Activated gamma-delta T cell (primary cell): Measurements from ENCODE around the gene HMGXB3.
"Not testable (repeated sequence)": the region's sequence is repeated elsewhere in the genome, so short reads cannot be mapped to it uniquely, and the experiment has no call there.

Experiments
- DNase-seq: peaks from one replicate; lab custom pipeline; 2025; lab: John Stamatoyannopoulos, UW

The HMGXB3 gene

GRCh38 chr5:150021491-150022157 is 21.1 kb downstream of the HMGXB3 start:
- DNase-seq = no peak

GRCh38 chr5:150022158-150022531 is 21.6 kb downstream of the HMGXB3 start:
- DNase-seq = no peak

GRCh38 chr5:150022681-150023080 is 22.1 kb downstream of the HMGXB3 start:
- DNase-seq = no peak

- DNase-seq = no peak
Measured at GRCh38 chr5:150023136-150023535, 22.6 kb downstream of the HMGXB3 start.

GRCh38 chr5:150024346-150024984 is 23.9 kb downstream of the HMGXB3 start:
- no peak for DNase-seq

- no peak for DNase-seq
Measured at GRCh38 chr5:150026682-150027172, 26.2 kb downstream of the HMGXB3 start.

- not testable (repeated sequence) for DNase-seq
Measured at GRCh38 chr5:150028047-150028446, 27.5 kb downstream of the HMGXB3 start.

- DNase-seq = no peak
Measured at GRCh38 chr5:150033334-150033733, 32.8 kb downstream of the HMGXB3 start.

GRCh38 chr5:150034662-150035061 is 34.1 kb downstream of the HMGXB3 start:
- DNase-seq = no peak

- DNase-seq = no peak
Measured at GRCh38 chr5:150035139-150035895, 34.8 kb downstream of the HMGXB3 start.

GRCh38 chr5:150036513-150036912 is 36.0 kb downstream of the HMGXB3 start:
- DNase-seq = no peak

- DNase-seq = no peak
Measured at GRCh38 chr5:150038547-150038946, 38.0 kb downstream of the HMGXB3 start.

- no peak for DNase-seq
Measured at GRCh38 chr5:150042459-150042858, 41.9 kb downstream of the HMGXB3 start.

- no peak for DNase-seq
Measured at GRCh38 chr5:150043657-150044328, 43.3 kb downstream of the HMGXB3 start.

GRCh38 chr5:150044329-150044681 is 43.8 kb downstream of the HMGXB3 start:
- no peak for DNase-seq

- DNase-seq = no peak
Measured at GRCh38 chr5:150044712-150045111, 44.2 kb downstream of the HMGXB3 start.

- no peak for DNase-seq
Measured at GRCh38 chr5:150045549-150045948, 45.0 kb downstream of the HMGXB3 start.

GRCh38 chr5:150046031-150046430 is 45.5 kb downstream of the HMGXB3 start:
- DNase-seq = no peak

GRCh38 chr5:150050172-150050811 is 49.8 kb downstream of the HMGXB3 start:
- not testable (repeated sequence) for DNase-seq

- DNase-seq = no peak
Measured at GRCh38 chr5:150051657-150052195, 51.2 kb downstream of the HMGXB3 start.

- DNase-seq = no peak
Measured at GRCh38 chr5:150052226-150052955, 51.9 kb downstream of the HMGXB3 start.
